GM12878 (cell line): Measurements from ENCODE around the gene CRHR2. TPM values are rescaled to one million over a fixed set of nuclear protein-coding genes. Genes with fewer than 3 reads are reported as not detected.

Source experiments
- ATAC-seq: fragments of 200-7000 bp; cut with Tn5 transposase; 3 replicates; pipeline ENCODE4 v1.9.1; 2020; ENCODE audit warnings: mild to moderate bottlenecking, moderate library complexity
- BruUV-seq: library from RNA; stranded (reverse); fragments of 400-500 nt; replicated peaks from 2 replicates; lab custom pipeline; 2021; lab: Mats Ljungman, UMichigan
- CTCF ChIA-PET: fragments of 300-600 bp; sonication (Branson Sonifier 250); formaldehyde crosslinking; extraction: SDS; loops from one replicate; lab custom pipeline; 2021; ENCODE audit warnings: inconsistent platforms; lab: Yijun Ruan, JAX
- POLR2A ChIA-PET: fragments of 350-600 bp; formaldehyde crosslinking; extraction: SDS; loops from one replicate; lab custom pipeline; 2021; ENCODE audit warnings: inconsistent platforms; lab: Charles Lee
- RAD21 ChIA-PET: fragments of 300-600 bp; sonication (Branson Sonifier 250); formaldehyde crosslinking; loops from one replicate; lab custom pipeline; 2023; ENCODE audit warnings: antibody characterized with exemption; ENCODE audit not compliant: unreplicated experiment; lab: Charles Lee
- SMC1A ChIA-PET: fragments of 300-600 bp; sonication (Branson Sonifier 250); formaldehyde crosslinking; loops from one replicate; lab custom pipeline; 2023; ENCODE audit not compliant: unreplicated experiment, uncharacterized antibody; lab: Charles Lee
- DNase-seq: peaks from one replicate; pipeline ENCODE4 v3.0.0-alpha.2; 2011; ENCODE audit warnings: low read depth, low spot score
- FAIRE-seq: peaks from 3 replicates; lab custom pipeline; 2011; peaks lifted over from hg19 to GRCh38; lab: Jason Lieb, UNC
- H2AFZ ChIP-seq: 2 replicates; pipeline ENCODE4 v1.6.0; 2011; ENCODE audit warnings: low read depth, low read length, control low read depth; ENCODE audit not compliant: control insufficient read depth
- H3K27ac ChIP-seq: 2 replicates; pipeline ENCODE4 v1.5.1; 2011; ENCODE audit warnings: control low read depth; ENCODE audit not compliant: control insufficient read depth, insufficient read depth
- H3K27me3 ChIP-seq, 2 experiments: replicated peaks in 1 of 2; 2 replicates each; pipeline versions ENCODE4 v1.6.0 to v1.6.1; 2011; ENCODE audit warnings: low read length in 1 of 2; ENCODE audit not compliant: control insufficient read depth in 2 of 2, insufficient read depth in 2 of 2
- H3K36me3 ChIP-seq, 2 experiments: 2 replicates each; pipeline ENCODE4 v1.5.1; 2011; ENCODE audit warnings: low read length in 1 of 2; ENCODE audit not compliant: control insufficient read depth in 2 of 2, insufficient read depth in 2 of 2
- H3K4me1 ChIP-seq: 2 replicates; pipeline ENCODE4 v1.6.1; 2011; ENCODE audit warnings: mild to moderate bottlenecking, low read length, moderate library complexity, mixed read lengths; ENCODE audit not compliant: control insufficient read depth, insufficient read depth
- H3K4me2 ChIP-seq: 2 replicates; pipeline ENCODE4 v1.6.0; 2011; ENCODE audit warnings: control low read depth; ENCODE audit not compliant: control insufficient read depth, insufficient read depth
- H3K4me3 ChIP-seq: fragments of 200-600 bp; sonication (generic); 2 replicates; pipeline ENCODE4 v1.5.1; 2016
- H3K79me2 ChIP-seq: 2 replicates; pipeline ENCODE4 v1.6.0; 2011; ENCODE audit warnings: low read length; ENCODE audit not compliant: control insufficient read depth, insufficient read depth
- H3K9ac ChIP-seq: 2 replicates; pipeline ENCODE4 v1.8.0; 2011; ENCODE audit warnings: low read length, control low read depth, mixed read lengths; ENCODE audit not compliant: control insufficient read depth, insufficient read depth
- H3K9me3 ChIP-seq: replicated peaks from 3 replicates; pipeline ENCODE4 v1.5.1; 2011; ENCODE audit warnings: mild to moderate bottlenecking, low read length; ENCODE audit not compliant: control insufficient read depth, insufficient read depth
- H4K20me1 ChIP-seq: 2 replicates; pipeline ENCODE4 v1.6.0; 2011; ENCODE audit not compliant: control insufficient read depth, insufficient read depth
- BCL11A ChIP-seq: IDR thresholded peaks from 2 replicates; pipeline ENCODE4 v1.6.1; 2011; ENCODE audit warnings: low read depth, low read length
- HCFC1 ChIP-seq: fragments of 150-350 bp; IDR thresholded peaks from 2 replicates; pipeline ENCODE4 v1.6.1; 2014; ENCODE audit warnings: low read length
- HDGF ChIP-seq: fragments of 450-650 bp; IDR thresholded peaks from 2 replicates; pipeline ENCODE4 v1.6.1; 2016; ENCODE audit warnings: antibody characterized with exemption
- NBN ChIP-seq: fragments of 450-650 bp; IDR thresholded peaks from 2 replicates; pipeline ENCODE4 v1.6.1; 2016
- POLR2A ChIP-seq: IDR thresholded peaks from 2 replicates; pipeline ENCODE4 v1.6.1; 2011; ENCODE audit warnings: low read depth, mild to moderate bottlenecking, low read length
- SIX5 ChIP-seq: IDR thresholded peaks from 2 replicates; pipeline ENCODE4 v1.6.1; 2011; ENCODE audit warnings: mild to moderate bottlenecking, low read depth, low read length, moderate library complexity; ENCODE audit not compliant: severe bottlenecking
- TCF7 ChIP-seq: IDR thresholded peaks from 2 replicates; pipeline ENCODE4 v1.6.1; 2014; ENCODE audit warnings: antibody characterized with exemption, borderline replicate concordance
- YY1 ChIP-seq: IDR thresholded peaks from 2 replicates; pipeline ENCODE4 v1.6.1; 2011; ENCODE audit warnings: low read depth, mild to moderate bottlenecking, low read length
- WGBS: methylation state at CpG from one replicate; pipeline ENCODE4 v1.1.6; 2016; ENCODE audit warnings: low lambda C conversion rate; ENCODE audit not compliant: insufficient replicate concordance, insufficient coverage; ENCODE audit errors: missing lambda C conversion rate; 5-methylcytosine and 5-hydroxymethylcytosine counted together
- in situ Hi-C: fragments of 300-500 bp; cut with MboI; formaldehyde crosslinking; loops from 9 replicates; pipeline ENCODE4 v1.14.3; 2018; ENCODE audit warnings: mixed read lengths
- intact Hi-C: fragments of 100-400 bp; cut with micrococcal nuclease; formaldehyde crosslinking; loops from one replicate; pipeline ENCODE4 v1.14.2; 2022; ENCODE audit not compliant: unreplicated experiment
- polyA plus RNA-seq, 11 experiments: library from polyadenylated mRNA; depleted of rRNA in 4 of 11; unstranded in 6 of 11; stranded (reverse) in 5 of 11; fragments of >200 nt; fragmentation: Nextera tagmentation in 4 of 11; fragmentation: Illumina TruSeq in 1 of 11; extraction: Ambion mirVana in 4 of 11; extraction: Trizol in 1 of 11; gene quantifications; 1 replicate in 1 of 11; 2 replicates in 10 of 11; pipeline versions ENCODE4 v1.2.1 to v1.2.3, GENCODE V29; 2011 to 2016; ENCODE audit warnings: inconsistent platforms in 2 of 11, missing spikeins in 2 of 11, low read depth in 1 of 11
- total RNA-seq, 4 experiments: library from RNA; depleted of rRNA in 3 of 4; stranded (reverse); fragments of >200 nt in 3 of 4; fragmentation: Illumina TruSeq in 1 of 4; extraction: Trizol in 1 of 4; gene quantifications; 2 replicates each; pipeline versions ENCODE4 v1.2.1 to v1.2.3, GENCODE V29; 2013 to 2021

Gene CRHR2
- total and polyA plus RNA-seq, 10 of the 15 experiments (the other 5 are each of a cell fraction or from before 2014, with no cell fraction given), result not detected

GRCh38 chr7:30647589-30648364 lies 34.5 kb downstream of the CRHR2 start:
- Histone ChIP-seq H3K4me3 (no peak overlapping the region), H3K9ac (no peak overlapping the region), H3K27ac (no peak overlapping the region), H2AFZ (no peak overlapping the region), H3K79me2 (no peaks in the 10 kb centered on the region), H3K36me3 (peaks cover 2 to 4% of the 10 kb centered on the region in 2 experiments; a peak in 2 of 4 replicates), H4K20me1 (no peaks in the 10 kb centered on the region), H3K4me2 (no peak overlapping the region), H3K9me3 (no peaks in the 10 kb centered on the region), H3K27me3 (no peaks in the 10 kb centered on the region), H3K4me1 (no peaks in the 10 kb centered on the region)
- TF ChIP-seq NBN (no peak), TCF7 (no peak), HCFC1 (no peak), YY1 (no peak), SIX5 (no peak), BCL11A (no peak)
- ChIA-PET SMC1A (no interaction called here), CTCF (no interaction called here), RAD21 (no interaction called here), POLR2A (no interaction called here)
- no peak for ATAC-seq
- intact Hi-C loops (no loop called here), in situ Hi-C loops (no loop called here)
- WGBS, result 82% methylated on average over 10 of the region's 10 CpGs
- no peak for DNase-seq
- FAIRE-seq, result no peak
- BruUV-seq, result no TSS peak

GRCh38 chr7:30646154-30646553 lies 36.1 kb downstream of the CRHR2 start:
- SMC1A ChIA-PET, result no interaction called here
- no peak for FAIRE-seq
- Histone ChIP-seq H3K36me3 (peaks cover 2 to 4% of the 10 kb centered on the region in 2 experiments; a peak in 2 of 4 replicates), H3K9ac (no peak overlapping the region), H3K4me3 (no peak overlapping the region), H3K27me3 (no peaks in the 10 kb centered on the region), H3K9me3 (no peaks in the 10 kb centered on the region), H3K4me1 (no peaks in the 10 kb centered on the region), H3K79me2 (no peaks in the 10 kb centered on the region), H3K27ac (no peak overlapping the region), H3K4me2 (no peak overlapping the region), H2AFZ (no peak overlapping the region), H4K20me1 (no peaks in the 10 kb centered on the region)
- in situ Hi-C loops, result no loop called here
- RAD21 ChIA-PET, result interaction anchor here (1.0 kb wide), 1 partner anchor 95 kb away, joined by 3 read pairs; no protein-coding TSS in a partner anchor
- BruUV-seq, result no TSS peak
- TF ChIP-seq HDGF (no peak), POLR2A (peak; percentile 26; the same call in 1 of the 2 replicates)
- POLR2A ChIA-PET, result no interaction called here
- intact Hi-C loops, result no loop called here
- DNase-seq, result no peak
- WGBS, result over 99% methylated on average over 12 of the region's 12 CpGs
- CTCF ChIA-PET, result interaction anchor here (0.6 kb wide), 1 partner anchor 31 kb away, joined by 4 read pairs; no protein-coding TSS in a partner anchor
- ATAC-seq, result no peak
